Muscle of leg (tissue), 11 donors: Measurements from ENCODE around the gene PPM1M. TPM values are rescaled to one million over a fixed set of nuclear protein-coding genes. Genes with fewer than 3 reads are reported as not detected.

Experiments used
- DNase-seq: peaks from one replicate; pipeline ENCODE4 v3.0.0; 2013
- H3K27ac ChIP-seq: one replicate; pipeline ENCODE4 v1.5.1; 2013; ENCODE audit warnings: mild to moderate bottlenecking, low read length, control low read depth
- H3K27me3 ChIP-seq: one replicate; pipeline ENCODE4 v1.6.1; 2013; ENCODE audit warnings: low read length; ENCODE audit not compliant: control insufficient read depth, insufficient read depth
- H3K36me3 ChIP-seq: one replicate; pipeline ENCODE4 v1.6.1; 2013; ENCODE audit warnings: low read length; ENCODE audit not compliant: control insufficient read depth, insufficient read depth
- H3K4me1 ChIP-seq: one replicate; pipeline ENCODE4 v1.6.1; 2013; ENCODE audit warnings: low read length; ENCODE audit not compliant: control insufficient read depth, insufficient read depth
- H3K4me3 ChIP-seq: one replicate; pipeline ENCODE4 v1.5.1; 2013; ENCODE audit warnings: low read length, control low read depth
- H3K9me3 ChIP-seq: replicated peaks from 2 replicates; pipeline ENCODE4 v1.6.1; 2013; ENCODE audit warnings: low read depth, low read length; ENCODE audit not compliant: control insufficient read depth
- WGBS: methylation state at CpG from one replicate; pipeline ENCODE4 v1.1.5; 2013; ENCODE audit warnings: missing lambda C conversion rate; ENCODE audit not compliant: insufficient coverage; 5-methylcytosine and 5-hydroxymethylcytosine counted together
- polyA plus RNA-seq, 8 donors: library from polyadenylated mRNA; unstranded; fragments of 120-200 nt; gene quantifications; one replicate each; pipeline versions ENCODE4 v1.2.1 to v1.2.3, GENCODE V29; 2013; ENCODE audit warnings: inconsistent platforms in 1 of 8, low replicate concordance in 1 of 8; ENCODE audit not compliant: insufficient read length in 8 of 8, insufficient read depth in 1 of 8
- total RNA-seq: library from RNA; stranded (reverse); fragments of 120-200 nt; gene quantifications from one replicate; pipeline ENCODE4 v1.2.4, GENCODE V29; 2013

The PPM1M gene
- total and polyA plus RNA-seq, 9 donors = 11.6 to 22.5 (median 17.7) TPM

DNA sequence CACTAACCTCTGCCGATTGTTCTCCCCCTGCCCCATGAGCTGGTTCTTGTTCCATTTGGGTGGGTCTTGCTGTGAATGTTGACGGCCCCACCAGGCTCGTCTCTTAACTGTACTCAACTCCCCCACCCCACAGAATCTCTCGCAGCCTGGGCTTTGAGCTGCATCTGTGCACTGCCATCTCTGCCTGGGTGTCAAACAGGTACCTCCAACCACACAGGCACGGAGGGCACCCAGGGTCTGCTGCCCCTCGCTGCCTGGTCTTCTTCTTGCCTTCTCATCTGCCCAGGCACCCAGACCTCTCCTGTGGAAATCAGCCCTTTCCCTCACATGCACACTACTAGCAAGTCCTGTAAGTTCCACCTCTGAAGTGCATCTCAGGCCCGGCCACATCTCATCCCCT, 30.2 kb upstream of the PPM1M start:
- no peaks in the 10 kb centered on the region for H3K9me3 ChIP-seq
- H3K4me3 ChIP-seq = no peak overlapping the region
- H3K36me3 ChIP-seq = peaks cover 53% of the 10 kb centered on the region
- H3K27ac ChIP-seq = no peak overlapping the region
- peaks cover 48% of the 10 kb centered on the region for H3K4me1 ChIP-seq
- no peaks in the 10 kb centered on the region for H3K27me3 ChIP-seq
- no peak for DNase-seq
- WGBS = 92% methylated on average over 7 of the region's 7 CpGs

DNA sequence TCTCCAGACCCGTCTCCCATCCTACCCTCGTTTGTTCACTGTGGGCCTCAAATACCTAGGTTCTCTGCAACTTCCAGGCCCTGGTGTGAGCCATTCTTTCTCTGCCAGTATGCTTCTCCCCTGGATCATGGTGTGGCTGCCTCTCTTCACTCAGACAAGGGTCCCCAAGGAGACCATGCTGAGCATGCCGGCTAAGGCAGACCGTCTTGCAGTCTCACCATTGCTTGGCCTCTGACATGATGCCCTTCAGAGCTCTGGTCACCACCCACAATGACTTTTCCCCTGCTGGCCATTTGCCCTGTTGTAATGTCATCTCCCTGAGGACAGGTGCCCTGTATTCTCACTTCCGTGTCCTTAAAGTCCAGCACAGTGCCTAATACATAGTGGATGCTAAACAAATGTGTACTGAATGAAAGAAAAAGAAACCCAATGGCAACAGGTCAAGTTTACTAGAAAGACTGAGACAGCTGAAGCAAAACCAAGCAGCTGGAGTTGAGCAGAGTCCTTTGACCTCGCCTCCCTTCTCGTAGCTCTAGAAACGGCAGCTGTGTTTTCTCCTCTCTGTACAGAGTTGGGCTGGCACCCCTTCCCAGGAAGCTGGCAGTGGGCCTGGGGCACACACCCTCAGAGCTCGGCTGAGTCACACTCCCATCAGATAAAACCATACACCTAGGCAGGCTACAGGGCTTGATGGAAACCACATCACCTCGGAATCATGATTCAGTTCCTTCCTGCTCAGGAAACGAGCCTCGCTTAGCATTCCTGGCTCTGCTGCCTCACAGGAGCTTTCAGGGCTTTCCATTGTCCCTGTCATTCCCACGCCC, 28.8 kb upstream of the PPM1M start:
- Histone ChIP-seq H3K4me1 (peaks cover 63% of the 10 kb centered on the region), H3K36me3 (peaks cover 43% of the 10 kb centered on the region), H3K27ac (peak overlapping the region; percentile 94), H3K9me3 (no peaks in the 10 kb centered on the region), H3K4me3 (no peak overlapping the region), H3K27me3 (no peaks in the 10 kb centered on the region)
- 49% methylated on average over 11 of the region's 13 CpGs for WGBS
- peak; percentile 91 for DNase-seq

GRCh38 chr3:52217409-52217805, 28.2 kb upstream of the PPM1M start:
- Histone ChIP-seq H3K4me1 (peaks cover 69% of the 10 kb centered on the region), H3K9me3 (no peaks in the 10 kb centered on the region), H3K36me3 (peaks cover 37% of the 10 kb centered on the region), H3K4me3 (no peak overlapping the region), H3K27ac (peak overlapping the region; percentile 94), H3K27me3 (no peaks in the 10 kb centered on the region)
- no peak for DNase-seq
- 65% methylated on average over 7 of the region's 10 CpGs for WGBS

- H3K27me3 ChIP-seq = no peaks in the 10 kb centered on the region
- peak overlapping the region; percentile 94 for H3K27ac ChIP-seq
- H3K4me1 ChIP-seq = peaks cover 71% of the 10 kb centered on the region
- 20% methylated on average over 1 of the region's 3 CpGs for WGBS
- H3K4me3 ChIP-seq = no peak overlapping the region
- peaks cover 32% of the 10 kb centered on the region for H3K36me3 ChIP-seq
- no peaks in the 10 kb centered on the region for H3K9me3 ChIP-seq
- no peak for DNase-seq
These were observed 27.5 kb upstream of the PPM1M start for GRCh38 chr3:52218026-52218425.

GRCh38 chr3:52218454-52218853, 27.1 kb upstream of the PPM1M start:
- Histone ChIP-seq H3K27ac (peak overlapping the region; percentile 94), H3K36me3 (peaks cover 27% of the 10 kb centered on the region), H3K9me3 (no peaks in the 10 kb centered on the region), H3K27me3 (no peaks in the 10 kb centered on the region), H3K4me1 (peaks cover 71% of the 10 kb centered on the region), H3K4me3 (no peak overlapping the region)
- WGBS = 68% methylated on average over 8 of the region's 12 CpGs
- no peak for DNase-seq

- H3K27me3 ChIP-seq = no peaks in the 10 kb centered on the region
- H3K4me1 ChIP-seq = peaks cover 71% of the 10 kb centered on the region
- peak overlapping the region; percentile 94 for H3K27ac ChIP-seq
- peaks cover 22% of the 10 kb centered on the region for H3K36me3 ChIP-seq
- no peak overlapping the region for H3K4me3 ChIP-seq
- DNase-seq = no peak
- WGBS = no CpG with 5 or more reads among the region's 6 CpGs
- no peaks in the 10 kb centered on the region for H3K9me3 ChIP-seq
These were observed 26.5 kb upstream of the PPM1M start for GRCh38 chr3:52218937-52219650.

GRCh38 chr3:52220380-52221026, 25.1 kb upstream of the PPM1M start:
- peaks cover 68% of the 10 kb centered on the region for H3K4me1 ChIP-seq
- no peak overlapping the region for H3K27ac ChIP-seq

GRCh38 chr3:52221141-52221562, 24.4 kb upstream of the PPM1M start:
- Histone ChIP-seq H3K27me3 (no peaks in the 10 kb centered on the region), H3K36me3 (peaks cover 4% of the 10 kb centered on the region), H3K27ac (no peak overlapping the region), H3K4me3 (no peak overlapping the region), H3K4me1 (peaks cover 62% of the 10 kb centered on the region), H3K9me3 (no peaks in the 10 kb centered on the region)
- no peak for DNase-seq
- 91% methylated on average over 27 of the region's 27 CpGs for WGBS

More at GRCh38 chr3:52220380-52221026, 25.1 kb upstream of the PPM1M start:
- peaks cover 7% of the 10 kb centered on the region for H3K36me3 ChIP-seq
- peak; percentile 86 for DNase-seq
- no peaks in the 10 kb centered on the region for H3K9me3 ChIP-seq
- no peaks in the 10 kb centered on the region for H3K27me3 ChIP-seq
- 0% methylated on average over 5 of the region's 9 CpGs for WGBS
- H3K4me3 ChIP-seq = no peak overlapping the region

GRCh38 chr3:52221563-52222318, 23.8 kb upstream of the PPM1M start:
- Histone ChIP-seq H3K27ac (no peak overlapping the region), H3K27me3 (no peaks in the 10 kb centered on the region), H3K4me1 (peaks cover 56% of the 10 kb centered on the region), H3K4me3 (no peak overlapping the region), H3K36me3 (peaks cover 4% of the 10 kb centered on the region), H3K9me3 (no peaks in the 10 kb centered on the region)
- 77% methylated on average over 34 of the region's 34 CpGs for WGBS
- DNase-seq = peak; percentile 57
